ENCODE data around the gene EFNA5. TPM values are rescaled to one million over a fixed set of nuclear protein-coding genes. Genes with fewer than 3 reads are reported as not detected.

EFNA5 gene
- total RNA-seq, 1 experiment from 2014 or later = 0.22 TPM

GRCh38 chr5:107555425-107556090 is 115.2 kb downstream of the EFNA5 start:
- no peak overlapping the region for H3K4me2 ChIP-seq (ENCODE audit: low read length)
- H3K9me2 ChIP-seq (ENCODE audit: insufficient read depth) = no peaks in the 10 kb centered on the region
- H3K9ac ChIP-seq (ENCODE audit: low read length) = no peak overlapping the region
- no peaks in the 10 kb centered on the region for H3K9me3 ChIP-seq (ENCODE audit: control insufficient read depth in 1 of 2, insufficient read depth in 1 of 2, low read depth in 1 of 2, low read length in 2 of 2)
- H3K79me2 ChIP-seq (ENCODE audit: insufficient read depth, low read length) = no peaks in the 10 kb centered on the region
- no peak overlapping the region for H3K27ac ChIP-seq (ENCODE audit: low read depth, low read length)
- peaks cover 6 to 15% of the 10 kb centered on the region in 2 experiments; a peak in 3 of 4 replicates for H3K4me1 ChIP-seq (ENCODE audit: control insufficient read depth in 1 of 2, insufficient read depth in 2 of 2, low read length in 2 of 2)
- intact Hi-C loops (cut with micrococcal nuclease) = no loop called here
- H4K20me1 ChIP-seq (ENCODE audit: insufficient read depth) = no peaks in the 10 kb centered on the region
- H3K4me3 ChIP-seq (replicated peaks in 1 of 2; ENCODE audit: low read depth in 1 of 2, low read length in 2 of 2) = no peak overlapping the region
- no peak for TF ChIP-seq RAD21 (IDR thresholded peaks at IDR 0.05; ENCODE audit: low read depth)
- TF ChIP-seq TCF7L2 (IDR thresholded peaks at IDR 0.05; ENCODE audit: borderline replicate concordance, extremely low read depth, insufficient read depth, insufficient read length) = no peak
- no peak for TF ChIP-seq CEBPB (IDR thresholded peaks at IDR 0.05; ENCODE audit: low read depth)
- no peak for TF ChIP-seq YY1 (IDR thresholded peaks at IDR 0.05; ENCODE audit: extremely low read depth, insufficient replicate concordance, low read depth, low read length)
- no peak for TF ChIP-seq FOSL1 (IDR thresholded peaks at IDR 0.05; ENCODE audit: low read depth)
- no peak for TF ChIP-seq CTCF (IDR thresholded peaks at IDR 0.05 in 2 of 3, conservative IDR thresholded peaks at IDR 0.05 in 1 of 3; ENCODE audit: borderline replicate concordance in 1 of 3, insufficient read depth in 1 of 3, low read depth in 2 of 3, low read length in 2 of 3)
- TF ChIP-seq POLR2A (IDR thresholded peaks at IDR 0.05; ENCODE audit: borderline replicate concordance, extremely low read depth, insufficient read depth, insufficient read length) = no peak
- TF ChIP-seq ZBTB33 (IDR thresholded peaks at IDR 0.05; ENCODE audit: extremely low read depth, insufficient replicate concordance, low read length) = no peak
- TF ChIP-seq ELF1 (IDR thresholded peaks at IDR 0.05; ENCODE audit: borderline replicate concordance, low read depth) = no peak
- no peak for TF ChIP-seq REST (IDR thresholded peaks at IDR 0.05; ENCODE audit: low read depth)
- no peaks in the 10 kb centered on the region for H3K36me3 ChIP-seq (ENCODE audit: control insufficient read depth in 1 of 2, insufficient read depth in 2 of 2, low read length in 2 of 2)
- ATAC-seq (no peak), DNase-seq (ENCODE audit: low read depth, low spot score) (no peak)
- POLR2A ChIA-PET = no interaction called here
- no TSS peak for BruUV-seq (replicated peaks)
- RAD21 ChIA-PET (ENCODE audit: low non-redundant PET in 1 of 2, low total read pairs in 2 of 2, uncharacterized antibody in 2 of 2, unreplicated experiment in 2 of 2) = no interaction called here
- no peak overlapping the region for H2AFZ ChIP-seq (ENCODE audit: low read depth, low read length, poor library complexity, severe bottlenecking)
- CTCF ChIA-PET = interaction anchor here (2.2 kb wide), 1 partner anchor 16 kb away, joined by 5 read pairs; no protein-coding TSS in a partner anchor
- H3K27me3 ChIP-seq (ENCODE audit: insufficient read depth, low read length) = no peaks in the 10 kb centered on the region
